Effector memory CD8-positive, alpha-beta T cell (primary cell): ENCODE results near the gene CASTOR1.
A peak's percentile ranks its signal among the peaks of the same experiment; 100 is the strongest.

Experiments used
- ATAC-seq: fragments of 150-1000 bp; cut with Tn5 transposase; replicated peaks from 2 replicates; pipeline ENCODE4 v1.10.0; 2021; ENCODE audit warnings: mild to moderate bottlenecking, moderate library complexity
- DNase-seq, 3 experiments: peaks; one replicate each; pipeline ENCODE4 v3.0.0; 2021
- H3K27ac Mint-ChIP-seq, 2 donors: one replicate each; pipeline ENCODE4 v1.8.0; 2022; ENCODE audit warnings: mild to moderate bottlenecking in 2 of 2, mixed read lengths in 2 of 2, moderate library complexity in 2 of 2
- H3K27me3 Mint-ChIP-seq, 2 donors: one replicate each; pipeline ENCODE4 v1.8.0; 2022; ENCODE audit warnings: mixed read lengths in 2 of 2
- H3K36me3 Mint-ChIP-seq: one replicate; pipeline ENCODE4 v1.8.0; 2022; ENCODE audit warnings: mild to moderate bottlenecking, moderate library complexity, mixed read lengths; ENCODE audit not compliant: insufficient read depth
- H3K4me1 Mint-ChIP-seq, 2 donors: one replicate each; pipeline ENCODE4 v1.8.0; 2022; ENCODE audit warnings: low read depth in 2 of 2, mixed read lengths in 2 of 2
- H3K4me3 Mint-ChIP-seq, 2 donors: one replicate each; pipeline ENCODE4 v1.8.0; 2022; ENCODE audit warnings: mild to moderate bottlenecking in 2 of 2, mixed read lengths in 2 of 2, moderate library complexity in 2 of 2
- H3K9me3 Mint-ChIP-seq, 2 donors: one replicate each; pipeline ENCODE4 v1.8.0; 2022; ENCODE audit warnings: mixed read lengths in 2 of 2

The CASTOR1 gene

GRCh38 chr22:30291058-30291892 lies 2.0 kb upstream of the CASTOR1 start:
- DNase-seq (no peak), ATAC-seq (no peak)
- Mint-ChIP-seq H3K27me3 (no peaks in the 10 kb centered on the region), H3K9me3 (no peaks in the 10 kb centered on the region), H3K4me1 (peaks cover 32% of the 10 kb centered on the region in 2 donors), H3K27ac (peak overlapping the region; percentile 76 to 90), H3K4me3 (no peak overlapping the region), H3K36me3 (peaks cover 50% of the 10 kb centered on the region)

- Mint-ChIP-seq H3K9me3 (no peaks in the 10 kb centered on the region), H3K27ac (peak overlapping the region; percentile 76 to 90), H3K4me1 (peaks cover 32% of the 10 kb centered on the region in 2 donors), H3K36me3 (peaks cover 44% of the 10 kb centered on the region), H3K27me3 (no peaks in the 10 kb centered on the region), H3K4me3 (peak overlapping the region; percentile 87 to 94)
- DNase-seq (no peak), ATAC-seq (no peak)
These were observed 1.2 kb upstream of the CASTOR1 start for GRCh38 chr22:30290342-30291057.

GRCh38 chr22:30289980-30290313 lies 642 bp upstream of the CASTOR1 start:
- H3K27ac Mint-ChIP-seq, result peak overlapping the region; percentile 76 to 90
- ATAC-seq, result peak; percentile 39
- H3K9me3 Mint-ChIP-seq, result no peaks in the 10 kb centered on the region
- H3K4me3 Mint-ChIP-seq, result peak overlapping the region; percentile 87 to 94
- H3K36me3 Mint-ChIP-seq, result peaks cover 43% of the 10 kb centered on the region
- peaks cover 32% of the 10 kb centered on the region in 2 donors for H3K4me1 Mint-ChIP-seq
- no peaks in the 10 kb centered on the region for H3K27me3 Mint-ChIP-seq
- no peak for DNase-seq

- Mint-ChIP-seq H3K27ac (peak overlapping the region; percentile 71 to 79), H3K27me3 (no peaks in the 10 kb centered on the region), H3K4me1 (peaks cover 32 to 35% of the 10 kb centered on the region in 2 donors), H3K36me3 (peaks cover 35% of the 10 kb centered on the region), H3K4me3 (peak overlapping the region; percentile 87 to 94), H3K9me3 (no peaks in the 10 kb centered on the region)
- DNase-seq, result no peak
- no peak for ATAC-seq
These were observed 725 bp downstream of the CASTOR1 start for GRCh38 chr22:30288419-30289140.

GRCh38 chr22:30287648-30288418 lies 1.5 kb downstream of the CASTOR1 start:
- Mint-ChIP-seq H3K4me1 (peaks cover 28 to 38% of the 10 kb centered on the region in 2 donors), H3K27me3 (no peaks in the 10 kb centered on the region), H3K27ac (peak overlapping the region; percentile 71 to 79), H3K9me3 (no peaks in the 10 kb centered on the region), H3K36me3 (peaks cover 29% of the 10 kb centered on the region), H3K4me3 (peak overlapping the region; percentile 87 to 94)
- peak; percentile 83 to 90 (median 88) for DNase-seq
- ATAC-seq, result peak; percentile 46

- H3K27ac Mint-ChIP-seq, result no peak overlapping the region
- peaks cover 27% of the 10 kb centered on the region for H3K36me3 Mint-ChIP-seq
- peak overlapping the region in 1 of 2 donors; percentile 94 for H3K4me3 Mint-ChIP-seq
- peaks cover 28 to 40% of the 10 kb centered on the region in 2 donors for H3K4me1 Mint-ChIP-seq
- H3K9me3 Mint-ChIP-seq, result no peaks in the 10 kb centered on the region
- peak; percentile 36 for ATAC-seq
- H3K27me3 Mint-ChIP-seq, result no peaks in the 10 kb centered on the region
- DNase-seq, result peak; percentile 83 to 86 (median 86)
These were observed 2.3 kb downstream of the CASTOR1 start for GRCh38 chr22:30286813-30287647.

- H3K27ac Mint-ChIP-seq, result no peak overlapping the region
- H3K4me1 Mint-ChIP-seq, result peaks cover 28 to 37% of the 10 kb centered on the region in 2 donors
- ATAC-seq, result no peak
- H3K9me3 Mint-ChIP-seq, result no peaks in the 10 kb centered on the region
- H3K27me3 Mint-ChIP-seq, result no peaks in the 10 kb centered on the region
- peaks cover 22% of the 10 kb centered on the region for H3K36me3 Mint-ChIP-seq
- no peak for DNase-seq
- no peak overlapping the region for H3K4me3 Mint-ChIP-seq
These were observed 3.0 kb downstream of the CASTOR1 start for GRCh38 chr22:30286331-30286730.

GRCh38 chr22:30285846-30286200 lies 3.5 kb downstream of the CASTOR1 start:
- H3K4me3 Mint-ChIP-seq, result no peak overlapping the region
- H3K36me3 Mint-ChIP-seq, result peaks cover 18% of the 10 kb centered on the region
- H3K4me1 Mint-ChIP-seq, result peaks cover 25 to 37% of the 10 kb centered on the region in 2 donors
- no peak for ATAC-seq
- no peaks in the 10 kb centered on the region for H3K27me3 Mint-ChIP-seq
- no peak for DNase-seq
- H3K27ac Mint-ChIP-seq, result no peak overlapping the region
- H3K9me3 Mint-ChIP-seq, result no peaks in the 10 kb centered on the region

- Mint-ChIP-seq H3K27ac (no peak overlapping the region), H3K4me3 (no peak overlapping the region), H3K27me3 (no peaks in the 10 kb centered on the region), H3K36me3 (peaks cover 13% of the 10 kb centered on the region), H3K4me1 (peaks cover 22 to 33% of the 10 kb centered on the region in 2 donors), H3K9me3 (no peaks in the 10 kb centered on the region)
- ATAC-seq, result no peak
- DNase-seq, result no peak
These were observed 4.0 kb downstream of the CASTOR1 start for GRCh38 chr22:30285176-30285845.

GRCh38 chr22:30284666-30285065 lies 4.6 kb downstream of the CASTOR1 start:
- Mint-ChIP-seq H3K27me3 (peaks cover 0 to 4% of the 10 kb centered on the region in 2 donors), H3K4me1 (peaks cover 16 to 28% of the 10 kb centered on the region in 2 donors), H3K36me3 (peaks cover 7% of the 10 kb centered on the region), H3K4me3 (no peak overlapping the region), H3K27ac (peak overlapping the region in 1 of 2 donors; percentile 16), H3K9me3 (no peaks in the 10 kb centered on the region)
- ATAC-seq (no peak), DNase-seq (no peak)

GRCh38 chr22:30284172-30284571 lies 5.1 kb downstream of the CASTOR1 start:
- DNase-seq, result no peak
- Mint-ChIP-seq H3K27ac (peak overlapping the region in 1 of 2 donors; percentile 16), H3K27me3 (peaks cover 0 to 9% of the 10 kb centered on the region in 2 donors), H3K4me1 (peaks cover 13 to 29% of the 10 kb centered on the region in 2 donors), H3K36me3 (peaks cover 7% of the 10 kb centered on the region), H3K4me3 (no peak overlapping the region), H3K9me3 (no peaks in the 10 kb centered on the region)
- ATAC-seq, result no peak

GRCh38 chr22:30283342-30283741 lies 6.0 kb downstream of the CASTOR1 start:
- Mint-ChIP-seq H3K36me3 (peaks cover 6% of the 10 kb centered on the region), H3K27ac (peak overlapping the region in 1 of 2 donors; percentile 23)

More at GRCh38 chr22:30283342-30283741, 6.0 kb downstream of the CASTOR1 start:
- ATAC-seq, result no peak
- DNase-seq, result no peak
- H3K9me3 Mint-ChIP-seq, result no peaks in the 10 kb centered on the region
- peak overlapping the region in 1 of 2 donors; percentile 19 for H3K4me3 Mint-ChIP-seq
- H3K27me3 Mint-ChIP-seq, result peaks cover under 1 to 17% of the 10 kb centered on the region in 2 donors
- peaks cover 11 to 29% of the 10 kb centered on the region in 2 donors for H3K4me1 Mint-ChIP-seq
